Fibroblast of mammary gland (primary cell): Measurements from ENCODE around the gene GDF9.

ENCODE experiments used
- DNase-seq: peaks from one replicate; pipeline ENCODE4 v3.0.0-alpha.2; 2010; ENCODE audit warnings: low read depth
- H3K4me3 ChIP-seq: 2 replicates; pipeline ENCODE4 v1.5.1; 2011; ENCODE audit warnings: low read depth, mild to moderate bottlenecking, low read length, moderate library complexity; ENCODE audit not compliant: control insufficient read depth
- CTCF ChIP-seq: conservative IDR thresholded peaks from 2 replicates; pipeline ENCODE4 v1.5.1; 2011; ENCODE audit warnings: low read depth, low read length, inconsistent platforms; ENCODE audit not compliant: control insufficient read depth, insufficient read depth

The GDF9 gene

GRCh38 chr5:132873930-132874271 is 7.6 kb upstream of the GDF9 start:
- DNase-seq = no peak
- TF ChIP-seq CTCF = no peak

GRCh38 chr5:132873119-132873929 is 7.1 kb upstream of the GDF9 start, which contains the start of gene LEAP2:
LEAP2 (plus strand) TSS chr5:132873668; CDS start chr5:132873695, 27 bp downstream.
- no peak for TF ChIP-seq CTCF
- H3K4me3 ChIP-seq = no peak within 1 kb of the TSS
- no peak for DNase-seq

More at GRCh38 chr5:132873930-132874271, 7.6 kb upstream of the GDF9 start:
- no peak overlapping the region for H3K4me3 ChIP-seq

- no peak overlapping the region for H3K4me3 ChIP-seq
- TF ChIP-seq CTCF = no peak
- DNase-seq = no peak
Observed at GRCh38 chr5:132872788-132873118, 6.5 kb upstream of the GDF9 start.

GRCh38 chr5:132871459-132872284 is 5.4 kb upstream of the GDF9 start:
- no peak for TF ChIP-seq CTCF
- DNase-seq = no peak

GRCh38 chr5:132870801-132871200 is 4.5 kb upstream of the GDF9 start:
- DNase-seq = no peak
- no peak overlapping the region for H3K4me3 ChIP-seq
- no peak for TF ChIP-seq CTCF

More at GRCh38 chr5:132871459-132872284, 5.4 kb upstream of the GDF9 start:
- no peak overlapping the region for H3K4me3 ChIP-seq

GRCh38 chr5:132868754-132869153 is 2.5 kb upstream of the GDF9 start:
- TF ChIP-seq CTCF = no peak
- H3K4me3 ChIP-seq = no peak overlapping the region
- DNase-seq = no peak
